SK-N-MC (cell line): ENCODE data around the gene SIAE.

Experiments
- DNase-seq: peaks from one replicate; pipeline ENCODE4 v3.0.0-alpha.2; 2011; ENCODE audit warnings: low read depth, low spot score
- H3K27ac ChIP-seq: fragments of 200-600 bp; sonication (generic); 2 replicates; pipeline ENCODE4 v1.5.1; 2016; ENCODE audit warnings: mixed run types
- H3K36me3 ChIP-seq: fragments of 200-600 bp; sonication (generic); 2 replicates; pipeline ENCODE4 v1.6.1; 2017; ENCODE audit warnings: antibody characterized with exemption, low read length, mixed read lengths; ENCODE audit not compliant: insufficient read depth
- H3K4me3 ChIP-seq: fragments of 200-600 bp; sonication (generic); 2 replicates; pipeline ENCODE4 v1.5.1; 2016
- H3K9ac ChIP-seq: fragments of 200-600 bp; sonication (generic); 2 replicates; pipeline ENCODE4 v1.8.0; 2017; ENCODE audit warnings: mixed run types, mixed read lengths; ENCODE audit not compliant: insufficient read length
- H3K9me3 ChIP-seq: fragments of 200-600 bp; sonication (generic); 2 replicates; pipeline ENCODE4 v1.6.1; 2017; ENCODE audit warnings: low read depth, mild to moderate bottlenecking, antibody characterized with exemption, low read length, moderate library complexity, mixed read lengths
- EZH2 ChIP-seq: fragments of 200-600 bp; sonication (generic); IDR thresholded peaks from one replicate; pipeline ENCODE4 v1.6.1; 2017; ENCODE audit warnings: antibody characterized with exemption
- FOXP2 ChIP-seq: optimal IDR thresholded peaks from 2 replicates; pipeline ENCODE3; 2011; ENCODE audit warnings: mild to moderate bottlenecking, moderate library complexity; ENCODE audit not compliant: insufficient read depth; ENCODE audit errors: extremely low read length, control extremely low read depth
- POLR2AphosphoS5 ChIP-seq: IDR thresholded peaks from 2 replicates; pipeline ENCODE4 v1.6.1; 2012; ENCODE audit warnings: mild to moderate bottlenecking, low read depth, low read length, borderline replicate concordance

The SIAE gene

DNA sequence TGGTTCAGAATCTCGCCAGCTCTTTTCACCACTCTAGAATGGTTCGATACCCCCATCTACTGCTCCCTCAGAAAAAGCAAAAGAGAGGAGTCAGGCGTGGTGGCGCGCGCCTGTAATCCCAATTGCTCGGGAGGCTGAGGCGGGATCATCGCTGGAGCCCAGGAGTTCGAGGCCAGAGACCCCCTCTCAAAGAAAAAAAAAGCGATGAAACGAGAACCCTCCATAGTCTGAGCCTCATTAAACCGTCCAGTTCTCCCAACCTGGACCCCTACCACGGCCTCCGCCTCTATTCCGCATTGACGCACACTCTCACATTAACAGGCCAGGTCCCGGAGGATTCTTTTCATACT is 604 bp upstream of the SIAE start:
- Histone ChIP-seq H3K9me3 (no peaks in the 10 kb centered on the region), H3K4me3 (peak overlapping the region; percentile 75), H3K27ac (no peak overlapping the region), H3K9ac (no peak overlapping the region), H3K36me3 (no peaks in the 10 kb centered on the region)
- DNase-seq: no peak
- TF ChIP-seq POLR2AphosphoS5 (no peak), FOXP2 (no peak), EZH2 (no peak)

DNA sequence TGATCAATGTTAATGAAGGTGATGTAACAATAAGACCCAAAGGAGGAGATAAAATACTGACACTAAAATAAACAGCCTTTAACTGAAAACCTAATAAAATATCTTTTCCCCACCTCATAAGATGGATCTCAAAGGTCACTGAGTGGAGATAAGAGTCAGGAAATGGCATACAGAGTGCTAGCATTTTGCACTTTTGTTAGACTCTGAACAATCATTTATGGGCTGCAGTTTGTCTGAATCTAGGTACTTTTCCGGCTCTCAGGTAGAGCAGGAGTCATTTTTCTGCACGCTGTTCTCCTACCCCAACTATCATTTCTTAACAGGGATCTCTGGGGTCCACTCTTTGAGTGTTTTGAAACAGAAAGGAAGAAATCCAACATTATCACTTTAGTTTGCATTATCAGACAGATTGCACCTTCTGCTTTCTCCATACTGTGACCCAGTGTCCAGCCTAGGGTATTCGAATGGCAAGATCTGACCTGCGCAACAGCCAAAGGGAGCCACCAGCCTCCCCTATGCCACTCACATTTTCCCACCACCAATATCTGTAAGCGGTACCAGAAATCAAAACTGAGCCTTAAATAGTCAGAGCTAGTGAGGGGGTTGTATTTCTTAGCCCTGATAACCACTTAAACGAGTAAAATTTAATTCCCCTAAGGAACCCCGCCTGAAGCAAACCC is 863 bp downstream of the SIAE start:
- Histone ChIP-seq H3K4me3 (peak overlapping the region; percentile 75), H3K27ac (no peak overlapping the region), H3K9ac (no peak overlapping the region), H3K36me3 (no peaks in the 10 kb centered on the region), H3K9me3 (no peaks in the 10 kb centered on the region)
- DNase-seq: no peak
- TF ChIP-seq EZH2 (no peak), FOXP2 (no peak), POLR2AphosphoS5 (no peak)

DNA sequence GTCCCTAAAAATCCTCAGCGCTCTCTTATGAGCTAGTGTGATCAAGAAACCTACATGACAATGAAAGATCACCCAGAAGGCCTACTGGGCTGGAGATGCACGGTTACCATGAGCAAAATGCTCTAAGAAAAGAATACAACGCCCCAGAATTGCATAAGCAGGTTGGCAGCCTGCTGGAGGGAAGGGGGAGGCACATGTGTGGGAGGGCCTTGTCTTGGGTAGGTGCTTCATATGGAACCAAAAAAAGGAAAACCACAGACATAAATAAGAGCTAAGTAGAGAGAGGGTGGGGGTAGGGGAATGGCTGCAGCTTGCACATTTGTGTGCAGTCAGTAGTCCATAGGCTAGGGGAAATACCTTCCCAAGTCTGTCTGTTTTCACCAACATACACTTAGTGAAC is 2.8 kb downstream of the SIAE start:
- no peak for TF ChIP-seq POLR2AphosphoS5
- TF ChIP-seq EZH2: no peak
- TF ChIP-seq FOXP2: no peak
- Histone ChIP-seq H3K27ac (no peak overlapping the region), H3K9ac (no peak overlapping the region), H3K36me3 (no peaks in the 10 kb centered on the region), H3K9me3 (no peaks in the 10 kb centered on the region), H3K4me3 (no peak overlapping the region; the same call in 1 of the 2 replicates)
- DNase-seq: no peak

DNA sequence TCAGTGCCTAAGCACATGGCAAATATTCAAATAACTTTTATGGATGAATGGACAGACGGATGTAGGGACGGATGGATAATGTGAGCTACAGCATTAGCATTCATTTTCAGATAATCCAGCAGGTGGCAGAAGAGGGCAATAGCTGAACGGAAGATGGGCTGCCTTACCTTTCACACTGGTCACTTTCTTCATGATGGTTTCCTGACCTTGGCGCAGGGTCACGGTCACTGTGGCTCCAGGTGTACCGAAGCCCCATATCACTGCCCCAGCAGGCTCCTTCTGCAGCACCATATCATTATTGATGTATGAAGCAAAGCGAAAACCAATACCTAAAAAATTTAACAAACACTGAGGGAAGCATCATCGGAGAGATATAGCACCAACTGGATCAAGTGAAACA is 4.3 kb downstream of the SIAE start:
- no peak for DNase-seq
- Histone ChIP-seq H3K9me3 (no peaks in the 10 kb centered on the region), H3K9ac (no peak overlapping the region), H3K36me3 (no peaks in the 10 kb centered on the region), H3K27ac (no peak overlapping the region), H3K4me3 (no peak overlapping the region)
- TF ChIP-seq FOXP2 (no peak), POLR2AphosphoS5 (no peak), EZH2 (no peak)

DNA sequence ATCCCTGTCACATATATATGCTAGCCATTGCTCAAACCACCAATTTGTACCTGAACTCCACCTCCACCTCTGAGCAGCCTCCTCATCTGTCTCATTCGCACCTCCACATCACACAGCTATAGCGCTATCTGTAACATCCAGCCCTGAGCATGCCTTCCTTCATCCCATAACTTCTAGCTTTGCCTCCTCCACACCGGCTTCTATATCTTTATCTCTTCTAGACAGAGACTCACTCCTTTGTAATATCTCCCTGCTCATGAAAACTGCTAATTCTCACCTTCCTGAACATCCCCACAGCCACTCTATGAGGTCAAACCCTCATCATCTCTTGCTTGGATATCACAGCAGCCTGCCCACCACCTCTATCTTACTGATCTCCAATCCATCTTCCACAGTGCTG is 5.9 kb downstream of the SIAE start:
- Histone ChIP-seq H3K9ac (no peak overlapping the region), H3K4me3 (no peak overlapping the region), H3K36me3 (no peaks in the 10 kb centered on the region), H3K27ac (no peak overlapping the region), H3K9me3 (no peaks in the 10 kb centered on the region)
- TF ChIP-seq EZH2: no peak
- TF ChIP-seq FOXP2: no peak
- TF ChIP-seq POLR2AphosphoS5: no peak
- no peak for DNase-seq

DNA sequence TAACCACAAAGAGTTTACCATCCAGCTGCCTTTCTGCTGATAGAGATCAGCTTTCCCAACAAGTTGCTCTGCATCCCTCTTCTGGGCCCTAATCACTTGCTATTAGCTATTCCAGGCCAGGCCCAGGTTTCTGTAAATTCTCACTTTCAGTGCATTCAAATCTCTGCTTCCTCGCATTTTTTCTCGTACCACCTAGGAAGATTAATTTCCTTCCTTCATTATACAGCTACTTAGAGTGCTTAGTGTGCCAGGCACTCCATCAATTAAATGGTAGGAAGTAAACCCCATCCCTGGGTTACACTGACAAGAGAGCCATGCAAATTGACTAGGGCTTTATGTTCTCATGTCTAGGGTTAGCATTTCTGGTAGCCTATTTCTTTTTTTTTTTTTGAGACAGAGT is 9.7 kb downstream of the SIAE start:
- H3K9ac ChIP-seq: no peak overlapping the region
- H3K36me3 ChIP-seq: no peaks in the 10 kb centered on the region
- H3K27ac ChIP-seq: no peak overlapping the region
- DNase-seq: no peak
- TF ChIP-seq POLR2AphosphoS5 (no peak), FOXP2 (no peak), EZH2 (no peak)
- H3K9me3 ChIP-seq: no peaks in the 10 kb centered on the region
- no peak overlapping the region for H3K4me3 ChIP-seq

DNA sequence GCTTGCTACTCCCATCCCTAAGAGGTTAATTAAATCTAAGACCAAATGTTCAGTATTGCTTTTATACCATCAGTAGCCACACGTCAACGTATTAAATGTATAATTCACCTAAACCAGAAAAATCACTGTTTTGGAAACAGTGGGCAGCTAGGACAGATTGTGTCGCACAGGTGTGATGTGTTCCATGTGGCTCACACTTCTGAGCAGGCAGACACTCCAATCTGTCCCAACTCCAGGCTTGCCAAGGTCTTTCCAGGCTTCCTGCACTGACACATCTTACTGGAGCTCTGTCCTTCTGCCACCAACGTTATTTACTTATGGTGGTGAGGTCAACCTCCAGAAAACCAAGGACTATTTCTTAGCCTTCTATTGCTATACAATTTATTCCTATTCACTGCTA is 11.4 kb downstream of the SIAE start:
- no peak overlapping the region for H3K4me3 ChIP-seq
- TF ChIP-seq EZH2 (no peak), POLR2AphosphoS5 (no peak), FOXP2 (no peak)
- no peaks in the 10 kb centered on the region for H3K9me3 ChIP-seq
- H3K36me3 ChIP-seq: no peaks in the 10 kb centered on the region
- H3K27ac ChIP-seq: no peak overlapping the region
- DNase-seq: no peak
- no peak overlapping the region for H3K9ac ChIP-seq

DNA sequence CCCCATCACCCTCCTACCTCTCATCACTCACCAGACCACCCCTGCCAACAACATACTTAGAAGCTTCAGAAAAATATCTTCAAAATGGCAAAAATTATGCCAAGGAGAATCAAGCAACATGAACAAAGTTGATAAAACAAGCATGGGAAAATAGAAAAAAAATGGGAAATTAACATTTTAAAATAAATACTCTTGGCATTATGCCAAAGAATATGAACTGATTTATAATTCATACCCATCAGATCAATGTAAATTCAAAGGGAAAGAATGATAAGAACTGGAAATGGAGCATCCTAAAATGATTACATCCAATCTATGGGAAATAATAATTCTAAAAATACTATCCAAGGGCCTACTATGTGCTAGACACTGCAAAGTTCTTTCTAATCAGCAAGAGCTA is 12.0 kb downstream of the SIAE start:
- no peak overlapping the region for H3K27ac ChIP-seq
- DNase-seq: no peak
- TF ChIP-seq FOXP2 (no peak), EZH2 (no peak), POLR2AphosphoS5 (no peak)
- H3K36me3 ChIP-seq: no peaks in the 10 kb centered on the region
- no peak overlapping the region for H3K4me3 ChIP-seq
- no peak overlapping the region for H3K9ac ChIP-seq
- H3K9me3 ChIP-seq: no peaks in the 10 kb centered on the region

DNA sequence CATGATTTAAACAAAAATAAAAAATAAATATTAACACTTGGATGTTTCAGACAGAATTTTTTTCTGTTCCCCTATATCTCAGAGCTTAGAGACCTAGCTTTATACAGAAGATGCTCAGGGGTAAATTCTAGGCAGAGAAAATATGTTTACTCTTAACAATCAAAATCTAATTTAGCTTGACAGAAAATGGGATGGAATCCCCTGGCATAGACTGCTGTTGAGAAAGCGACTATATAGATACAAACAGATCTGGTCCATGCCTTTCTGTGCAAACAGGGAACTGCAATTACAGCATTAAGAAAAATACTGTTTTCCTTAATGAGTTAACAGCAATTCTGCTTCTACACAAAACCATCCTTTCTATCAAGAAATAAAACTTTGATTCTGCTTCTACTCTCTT is 14.6 kb downstream of the SIAE start:
- Histone ChIP-seq H3K4me3 (no peak overlapping the region), H3K9me3 (no peaks in the 10 kb centered on the region), H3K9ac (no peak overlapping the region), H3K36me3 (no peaks in the 10 kb centered on the region), H3K27ac (no peak overlapping the region)
- no peak for TF ChIP-seq FOXP2
- no peak for TF ChIP-seq POLR2AphosphoS5
- no peak for DNase-seq

DNA sequence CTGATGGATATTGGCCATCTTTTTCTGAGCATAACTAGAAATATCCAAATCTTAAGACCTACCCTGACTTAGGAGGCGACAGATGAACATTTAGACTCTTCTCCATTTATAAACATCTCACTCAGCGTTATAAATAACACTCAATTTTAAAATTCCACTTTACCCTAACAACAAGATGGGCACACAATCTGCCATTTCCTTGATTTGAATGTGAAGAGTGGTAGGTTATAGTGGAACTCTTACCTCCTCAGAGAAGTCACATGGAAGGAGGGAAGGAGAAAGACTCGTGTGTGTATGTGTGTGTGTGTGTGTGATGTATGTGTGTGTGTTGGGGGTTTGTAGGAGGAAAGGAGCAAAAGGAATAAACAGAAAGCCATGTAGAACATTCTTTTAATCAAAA is 15.0 kb downstream of the SIAE start:
- no peak for TF ChIP-seq EZH2
- DNase-seq: no peak
- H3K27ac ChIP-seq: no peak overlapping the region
- H3K4me3 ChIP-seq: no peak overlapping the region
- H3K36me3 ChIP-seq: no peaks in the 10 kb centered on the region
- H3K9ac ChIP-seq: no peak overlapping the region
- H3K9me3 ChIP-seq: no peaks in the 10 kb centered on the region
